A673 (cell line): Measurements from ENCODE around the gene CPN2. TPM values are rescaled to one million over a fixed set of nuclear protein-coding genes. Genes with fewer than 3 reads are reported as not detected.

Source experiments
- BruUV-seq: library from RNA; stranded (reverse); fragments of 400-500 nt; replicated peaks from 2 replicates; lab custom pipeline; 2021; lab: Mats Ljungman, UMichigan
- CTCF ChIA-PET: fragments of 300-600 bp; sonication (Branson Sonifier 250); formaldehyde crosslinking; loops from one replicate; lab custom pipeline; 2022; ENCODE audit warnings: antibody characterized with exemption; lab: Charles Lee
- POLR2A ChIA-PET: fragments of 300-600 bp; sonication (Branson Sonifier 250); formaldehyde crosslinking; loops from one replicate; lab custom pipeline; 2022; ENCODE audit warnings: antibody characterized with exemption; ENCODE audit not compliant: low non-redundant PET; lab: Charles Lee
- DNase-seq: peaks from one replicate; pipeline ENCODE4 v3.0.0-alpha.2; 2015; ENCODE audit warnings: low spot score
- H3K27ac ChIP-seq: fragments of 200-600 bp; sonication (generic); 2 replicates; pipeline ENCODE4 v1.5.1; 2016; ENCODE audit warnings: mixed run types, low read depth, mild to moderate bottlenecking, mixed read lengths, antibody characterized with exemption, low read length; ENCODE audit not compliant: poor library complexity, severe bottlenecking
- H3K27me3 ChIP-seq: fragments of 200-600 bp; sonication (generic); replicated peaks from 2 replicates; pipeline ENCODE4 v1.6.1; 2017; ENCODE audit warnings: mixed run types, low read depth, mild to moderate bottlenecking, mixed read lengths, antibody characterized with exemption, low read length; ENCODE audit not compliant: insufficient read depth, poor library complexity
- H3K36me3 ChIP-seq: fragments of 200-600 bp; sonication (generic); 2 replicates; pipeline ENCODE4 v1.6.1; 2016; ENCODE audit warnings: mixed run types, mild to moderate bottlenecking, mixed read lengths, antibody characterized with exemption, low read length; ENCODE audit not compliant: insufficient read depth, poor library complexity, severe bottlenecking
- H3K4me1 ChIP-seq: fragments of 200-600 bp; sonication (generic); 2 replicates; pipeline ENCODE4 v1.6.1; 2017; ENCODE audit warnings: mixed run types, mild to moderate bottlenecking, mixed read lengths, antibody characterized with exemption, low read length; ENCODE audit not compliant: insufficient read depth, poor library complexity, severe bottlenecking
- H3K4me3 ChIP-seq: fragments of 200-600 bp; sonication (generic); 2 replicates; pipeline ENCODE4 v1.5.1; 2016; ENCODE audit warnings: low read depth, mixed run types, mild to moderate bottlenecking, mixed read lengths, low read length; ENCODE audit not compliant: poor library complexity, severe bottlenecking
- H3K9me3 ChIP-seq: fragments of 200-600 bp; sonication (generic); 2 replicates; pipeline ENCODE4 v1.6.1; 2016; ENCODE audit warnings: mixed run types, low read depth, mild to moderate bottlenecking, mixed read lengths, antibody characterized with exemption, low read length; ENCODE audit not compliant: poor library complexity, severe bottlenecking
- CTCF ChIP-seq: fragments of 300-800, 200-600 bp; sonication (generic); conservative IDR thresholded peaks from 2 replicates; pipeline ENCODE4 v1.5.1; 2017; ENCODE audit warnings: low read depth, mild to moderate bottlenecking, antibody characterized with exemption, low read length, moderate library complexity, mixed read lengths
- EZH2 ChIP-seq: fragments of 200-600 bp; sonication (generic); IDR thresholded peaks from 2 replicates; pipeline ENCODE4 v1.6.1; 2017; ENCODE audit warnings: borderline replicate concordance, low read depth, mild to moderate bottlenecking, mixed read lengths, antibody characterized with exemption, low read length; ENCODE audit not compliant: poor library complexity, severe bottlenecking
- intact Hi-C: fragments of 100-400 bp; cut with micrococcal nuclease; formaldehyde crosslinking; loops from one replicate; pipeline ENCODE4 v1.10.0; 2022; ENCODE audit not compliant: unreplicated experiment
- total RNA-seq: library from RNA; stranded (reverse); gene quantifications from 2 replicates; pipeline ENCODE4 v1.2.3, GENCODE V29; 2021

Gene CPN2
- total RNA-seq, 1 experiment from 2014 or later = not detected

- intact Hi-C loops = no loop called here
- no peaks in the 10 kb centered on the region for H3K9me3 ChIP-seq
- no peak overlapping the region for H3K4me3 ChIP-seq
- no peaks in the 10 kb centered on the region for H3K36me3 ChIP-seq
- POLR2A ChIA-PET = interaction anchor here (0.7 kb wide), 1 partner anchor 501 kb away, joined by 4 read pairs; no protein-coding TSS in a partner anchor
- no peak overlapping the region for H3K27ac ChIP-seq
- DNase-seq = no peak
- TF ChIP-seq EZH2 (no peak), CTCF (no peak)
- no peaks in the 10 kb centered on the region for H3K27me3 ChIP-seq
- BruUV-seq = no TSS peak
- peaks cover 11% of the 10 kb centered on the region for H3K4me1 ChIP-seq
- CTCF ChIA-PET = no interaction called here
Measured at GRCh38 chr3:194377708-194378107, 26.6 kb upstream of the CPN2 start.

GRCh38 chr3:194376241-194376560 is 25.1 kb upstream of the CPN2 start:
- TF ChIP-seq CTCF (no peak), EZH2 (no peak)
- H3K4me3 ChIP-seq = no peak overlapping the region
- H3K36me3 ChIP-seq = no peaks in the 10 kb centered on the region
- POLR2A ChIA-PET = no interaction called here
- intact Hi-C loops = no loop called here
- no peak overlapping the region for H3K27ac ChIP-seq
- H3K4me1 ChIP-seq = peaks cover 6% of the 10 kb centered on the region
- CTCF ChIA-PET = no interaction called here
- BruUV-seq = no TSS peak
- H3K27me3 ChIP-seq = no peaks in the 10 kb centered on the region
- no peaks in the 10 kb centered on the region for H3K9me3 ChIP-seq
- DNase-seq = no peak

GRCh38 chr3:194375473-194376240 is 24.5 kb upstream of the CPN2 start:
- Histone ChIP-seq H3K9me3 (no peaks in the 10 kb centered on the region), H3K27me3 (no peaks in the 10 kb centered on the region), H3K4me3 (no peak overlapping the region), H3K36me3 (no peaks in the 10 kb centered on the region), H3K27ac (no peak overlapping the region), H3K4me1 (peaks cover 6% of the 10 kb centered on the region)
- ChIA-PET CTCF (no interaction called here), POLR2A (interaction anchor here (0.5 to 0.7 kb wide), 2 partner anchors 48 to 222 kb away, joined by 3 read pairs; no protein-coding TSS in a partner anchor)
- peak; percentile 62 for DNase-seq
- TF ChIP-seq CTCF (no peak), EZH2 (no peak)
- intact Hi-C loops = no loop called here
- no TSS peak for BruUV-seq
